A673 (cell line): ENCODE results near the gene PDE6B.

Source experiments
- EZH2 ChIP-seq: fragments of 200-600 bp; sonication (generic); IDR thresholded peaks from 2 replicates; pipeline ENCODE4 v1.6.1; 2017; ENCODE audit warnings: borderline replicate concordance, low read depth, mild to moderate bottlenecking, mixed read lengths, antibody characterized with exemption, low read length; ENCODE audit not compliant: poor library complexity, severe bottlenecking
- TF ChIP-seq, protein P1 (sequence below): fragments of 300-800, 200-600 bp; sonication (generic); conservative IDR thresholded peaks from 2 replicates; pipeline ENCODE4 v1.5.1; 2017; ENCODE audit warnings: low read depth, mild to moderate bottlenecking, antibody characterized with exemption, low read length, moderate library complexity, mixed read lengths

GRCh38 chr4:578451-579443 is 46.6 kb upstream of the PDE6B start:
- TF ChIP-seq, protein P1, sequence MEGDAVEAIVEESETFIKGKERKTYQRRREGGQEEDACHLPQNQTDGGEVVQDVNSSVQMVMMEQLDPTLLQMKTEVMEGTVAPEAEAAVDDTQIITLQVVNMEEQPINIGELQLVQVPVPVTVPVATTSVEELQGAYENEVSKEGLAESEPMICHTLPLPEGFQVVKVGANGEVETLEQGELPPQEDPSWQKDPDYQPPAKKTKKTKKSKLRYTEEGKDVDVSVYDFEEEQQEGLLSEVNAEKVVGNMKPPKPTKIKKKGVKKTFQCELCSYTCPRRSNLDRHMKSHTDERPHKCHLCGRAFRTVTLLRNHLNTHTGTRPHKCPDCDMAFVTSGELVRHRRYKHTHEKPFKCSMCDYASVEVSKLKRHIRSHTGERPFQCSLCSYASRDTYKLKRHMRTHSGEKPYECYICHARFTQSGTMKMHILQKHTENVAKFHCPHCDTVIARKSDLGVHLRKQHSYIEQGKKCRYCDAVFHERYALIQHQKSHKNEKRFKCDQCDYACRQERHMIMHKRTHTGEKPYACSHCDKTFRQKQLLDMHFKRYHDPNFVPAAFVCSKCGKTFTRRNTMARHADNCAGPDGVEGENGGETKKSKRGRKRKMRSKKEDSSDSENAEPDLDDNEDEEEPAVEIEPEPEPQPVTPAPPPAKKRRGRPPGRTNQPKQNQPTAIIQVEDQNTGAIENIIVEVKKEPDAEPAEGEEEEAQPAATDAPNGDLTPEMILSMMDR, result no peak
- TF ChIP-seq EZH2, result no peak
